Measurements from ENCODE around the gene NPAS2.

DNA sequence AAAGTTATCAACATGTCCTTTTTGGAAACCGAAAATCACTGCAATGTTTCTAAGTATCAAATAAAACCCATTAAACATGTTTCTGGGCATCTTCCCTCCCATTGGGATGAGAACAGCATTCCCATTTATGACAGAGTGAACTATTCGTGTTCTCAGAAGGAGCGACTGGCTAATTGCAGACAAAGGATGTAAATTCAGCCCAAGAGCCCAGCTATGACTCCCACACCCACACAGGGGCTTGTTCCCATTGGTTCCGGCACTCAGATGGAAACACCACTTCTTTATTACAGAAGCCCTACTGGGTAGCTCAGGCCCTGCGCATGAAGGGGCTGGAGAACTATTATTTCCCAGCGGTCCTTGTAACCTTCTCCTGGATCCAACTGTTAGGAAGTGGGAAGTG, 16.6 kb upstream of the NPAS2 start:
- TF ChIP-seq CTCF (IDR thresholded peaks at IDR 0.05; ENCODE audit: insufficient read depth, low read depth, low read length): no peak
- TF ChIP-seq EZH2 (IDR thresholded peaks at IDR 0.05; ENCODE audit: insufficient read depth, low read length): no peak

All from astrocyte (in vitro differentiated cells and primary cell).